VCaP (cell line): ENCODE data around the gene KLHL18.
"Not testable (repeated sequence)": the region's sequence is repeated elsewhere in the genome, so short reads cannot be mapped to it uniquely, and the experiment has no call there.

Source experiments
- H3K27ac ChIP-seq: fragments of 450-650 bp; 2 replicates; pipeline ENCODE4 v1.5.1; 2017
- CTCF ChIP-seq: fragments of 450-650 bp; conservative IDR thresholded peaks from 2 replicates; pipeline ENCODE4 v1.5.1; 2017; ENCODE audit warnings: mild to moderate bottlenecking, moderate library complexity

Gene KLHL18

DNA sequence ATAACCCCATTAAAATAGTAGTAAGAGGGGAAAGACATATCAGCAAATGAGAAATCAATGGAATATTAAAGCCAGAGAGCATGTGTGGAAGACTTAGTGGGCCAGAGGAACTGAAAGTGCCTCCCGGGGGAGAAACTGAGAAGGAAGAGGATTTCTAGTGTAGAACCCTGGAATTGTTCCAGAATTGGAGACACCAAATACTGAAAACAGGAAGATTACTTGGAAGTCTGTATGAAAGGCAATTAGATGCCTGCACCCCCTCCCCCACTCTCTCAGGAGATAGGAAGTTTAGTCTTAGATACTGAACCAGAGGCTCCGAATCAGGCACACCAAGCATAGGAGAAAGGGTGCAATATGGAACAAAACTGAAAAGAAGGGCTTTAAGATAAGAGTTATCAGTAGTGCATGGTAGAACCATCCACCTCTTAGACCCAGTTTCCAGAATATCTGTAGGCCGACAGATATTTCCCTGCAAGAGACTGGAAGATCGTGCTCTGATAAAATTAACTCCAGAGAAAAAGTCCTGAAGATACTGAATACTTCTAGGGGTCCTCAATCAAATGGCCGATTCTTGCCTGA lies 32.4 kb downstream of the KLHL18 start:
- H3K27ac ChIP-seq = no peak overlapping the region

DNA sequence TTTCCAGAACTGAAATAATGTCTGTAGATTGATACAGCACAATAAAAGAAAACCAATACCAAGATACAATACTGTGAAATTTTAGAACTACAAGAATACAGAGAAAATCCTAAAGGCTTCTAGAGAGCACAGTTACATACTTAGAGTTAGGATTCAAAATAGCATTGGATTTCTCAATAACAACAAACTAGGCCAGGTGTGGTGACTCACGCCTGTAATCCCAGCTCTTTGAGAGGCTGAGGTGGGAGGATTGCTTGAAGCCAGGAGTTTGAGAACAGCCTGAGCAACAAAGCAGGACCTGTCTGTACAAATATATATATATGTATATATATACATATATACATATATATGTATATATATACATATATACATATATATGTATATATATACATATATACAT lies 33.4 kb downstream of the KLHL18 start:
- H3K27ac ChIP-seq = not testable (repeated sequence)

More for the DNA sequence above, 32.4 kb downstream of the KLHL18 start:
- no peak for TF ChIP-seq CTCF

DNA sequence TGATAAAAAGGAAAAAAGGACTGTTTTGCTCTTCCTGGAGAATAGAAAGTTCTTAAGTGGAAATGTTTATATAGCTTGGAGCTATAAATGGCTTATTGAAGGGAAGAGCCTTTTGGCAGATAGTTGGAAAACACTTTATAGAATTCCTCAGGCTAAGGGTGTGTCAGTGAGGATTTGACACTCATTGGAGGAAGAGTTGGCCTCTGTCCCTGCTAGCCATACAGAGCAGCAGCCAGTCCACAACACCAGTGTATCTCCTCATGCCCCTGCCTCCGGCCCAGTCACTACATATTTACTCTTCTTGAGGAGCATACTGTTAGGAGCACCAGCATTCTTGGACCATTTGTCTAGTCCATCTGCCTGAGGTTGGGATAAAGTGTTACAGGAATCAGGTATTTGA lies 36.2 kb downstream of the KLHL18 start:
- TF ChIP-seq CTCF = no peak

DNA sequence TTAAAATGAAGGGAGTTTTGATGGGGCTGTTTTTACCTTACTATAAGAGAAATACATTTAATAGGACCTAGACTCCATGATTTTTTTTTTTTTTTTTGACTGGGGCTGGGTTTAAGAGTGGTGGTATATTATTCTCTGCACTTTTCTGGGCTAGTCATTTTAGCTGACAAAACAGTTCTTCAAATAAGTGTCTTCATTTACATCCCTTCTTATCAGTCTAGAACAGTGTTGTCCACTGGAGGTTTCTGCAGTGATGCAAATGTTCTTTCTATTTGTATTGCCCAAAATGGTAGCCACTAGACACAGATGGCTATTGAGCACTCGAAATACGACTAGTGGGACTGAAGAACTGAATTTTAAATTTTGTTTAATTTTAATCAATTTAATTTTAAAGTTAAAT lies 37.2 kb downstream of the KLHL18 start:
- no peak for TF ChIP-seq CTCF
- no peak overlapping the region for H3K27ac ChIP-seq

More for the DNA sequence above, 36.2 kb downstream of the KLHL18 start:
- no peak overlapping the region for H3K27ac ChIP-seq

DNA sequence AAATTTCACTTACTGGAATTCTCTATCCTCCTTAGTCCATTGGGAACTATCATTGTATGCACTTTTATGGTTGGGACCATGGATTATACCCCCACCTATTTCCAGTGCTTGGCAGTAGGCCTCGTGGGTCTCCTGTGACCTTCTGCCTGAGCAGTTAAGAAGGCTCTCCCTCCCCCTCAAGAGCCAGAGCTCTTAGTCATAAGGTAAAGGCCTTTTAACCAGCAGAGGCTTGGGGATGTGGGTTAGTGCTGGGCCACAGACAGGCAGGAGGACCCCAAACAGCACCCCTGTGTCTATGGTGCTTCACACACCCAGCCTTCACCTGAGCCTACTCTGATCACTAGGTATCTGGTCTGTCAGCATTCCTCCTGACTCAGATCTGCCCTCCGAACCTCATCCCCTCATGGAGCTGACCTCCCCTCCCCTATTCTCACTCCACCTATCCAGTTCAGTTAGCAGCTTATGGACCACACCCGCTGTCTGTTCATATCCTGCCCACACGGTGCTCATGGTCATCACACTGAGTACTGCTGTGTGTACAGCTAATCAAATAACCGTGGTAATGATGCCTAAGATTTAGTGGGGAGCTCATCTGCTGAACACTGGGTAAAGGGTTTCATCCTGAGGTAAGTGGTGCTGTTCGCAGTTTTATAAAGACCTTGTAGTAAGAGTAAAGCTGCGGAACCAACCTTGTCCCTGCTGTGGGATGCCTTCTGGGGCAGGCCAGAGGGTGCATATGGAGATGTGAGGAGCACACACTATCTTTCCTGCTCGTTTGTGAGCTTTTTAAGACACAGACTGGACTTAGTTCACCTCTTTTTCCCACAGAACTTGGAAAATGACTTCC lies 40.9 kb downstream of the KLHL18 start:
- H3K27ac ChIP-seq = peak overlapping the region; percentile 8; the same call in 1 of the 2 replicates
- no peak for TF ChIP-seq CTCF

- H3K27ac ChIP-seq = peak overlapping the region; percentile 8; the same call in 1 of the 2 replicates
- TF ChIP-seq CTCF = peak; percentile 88
Observed at GRCh38 chr3:47324278-47324865, 41.6 kb downstream of the KLHL18 start.

GRCh38 chr3:47333907-47334306 lies 51.2 kb downstream of the KLHL18 start:
- no peak for TF ChIP-seq CTCF

More at GRCh38 chr3:47333907-47334306, 51.2 kb downstream of the KLHL18 start:
- H3K27ac ChIP-seq = no peak overlapping the region
